Osteoblast (primary cell): ENCODE data around the gene PLSCR3. TPM values are rescaled to one million over a fixed set of nuclear protein-coding genes. Genes with fewer than 3 reads are reported as not detected.

Source experiments
- DNase-seq: peaks from one replicate; pipeline ENCODE4 v3.0.0; 2011; ENCODE audit warnings: low spot score, mixed read lengths; ENCODE audit not compliant: insufficient read length; ENCODE audit errors: missing footprints
- H2AFZ ChIP-seq: 2 replicates; pipeline ENCODE4 v1.6.0; 2011; ENCODE audit warnings: mild to moderate bottlenecking, low read length
- H3K27ac ChIP-seq: 2 replicates; pipeline ENCODE4 v1.5.1; 2011; ENCODE audit warnings: mild to moderate bottlenecking, low read depth, low read length, moderate library complexity
- H3K27me3 ChIP-seq: 2 replicates; pipeline ENCODE4 v1.6.0; 2012; ENCODE audit warnings: mild to moderate bottlenecking, control low read depth, inconsistent platforms, low read length, moderate library complexity; ENCODE audit not compliant: insufficient read depth
- H3K36me3 ChIP-seq: 2 replicates; pipeline ENCODE4 v1.5.1; 2011; ENCODE audit warnings: mild to moderate bottlenecking, low read length, control low read depth, moderate library complexity; ENCODE audit not compliant: insufficient read depth
- H3K4me1 ChIP-seq: 2 replicates; pipeline ENCODE4 v1.5.1; 2011; ENCODE audit warnings: mild to moderate bottlenecking, low read length, control low read depth, moderate library complexity; ENCODE audit not compliant: insufficient read depth
- H3K4me2 ChIP-seq: 2 replicates; pipeline ENCODE4 v1.6.0; 2011; ENCODE audit warnings: mild to moderate bottlenecking, low read length; ENCODE audit not compliant: insufficient read depth
- H3K4me3 ChIP-seq: fragments of 200-600 bp; sonication (generic); 3 replicates; pipeline ENCODE4 v1.5.1; 2012; ENCODE audit warnings: mild to moderate bottlenecking, low read length, inconsistent platforms; ENCODE audit not compliant: insufficient read depth
- H3K79me2 ChIP-seq: 2 replicates; pipeline ENCODE4 v1.6.0; 2012; ENCODE audit warnings: mild to moderate bottlenecking, low read length, control low read depth, inconsistent platforms; ENCODE audit not compliant: insufficient read depth
- H3K9me3 ChIP-seq: 2 replicates; pipeline ENCODE4 v1.5.1; 2011; ENCODE audit warnings: low read depth, low read length, control low read depth
- H4K20me1 ChIP-seq: 2 replicates; pipeline ENCODE4 v1.6.0; 2012; ENCODE audit warnings: mild to moderate bottlenecking, low read length, control low read depth; ENCODE audit not compliant: insufficient read depth
- CTCF ChIP-seq: IDR thresholded peaks from 2 replicates; pipeline ENCODE4 v1.5.1; 2011; ENCODE audit warnings: mild to moderate bottlenecking, low read depth, low read length, moderate library complexity; ENCODE audit errors: extremely low read depth
- total RNA-seq: library from RNA; depleted of rRNA; stranded (reverse); fragments of >200 nt; gene quantifications from 2 replicates; pipeline ENCODE4 v1.2.3, GENCODE V29; 2012

The PLSCR3 gene
- total RNA-seq, 1 donor, result 27.9 TPM

- H3K27ac ChIP-seq, result peak overlapping the region; percentile 61
- DNase-seq, result peak; percentile 99
Measured at GRCh38 chr17:7403727-7403976, 9.3 kb upstream of the PLSCR3 start.

DNA sequence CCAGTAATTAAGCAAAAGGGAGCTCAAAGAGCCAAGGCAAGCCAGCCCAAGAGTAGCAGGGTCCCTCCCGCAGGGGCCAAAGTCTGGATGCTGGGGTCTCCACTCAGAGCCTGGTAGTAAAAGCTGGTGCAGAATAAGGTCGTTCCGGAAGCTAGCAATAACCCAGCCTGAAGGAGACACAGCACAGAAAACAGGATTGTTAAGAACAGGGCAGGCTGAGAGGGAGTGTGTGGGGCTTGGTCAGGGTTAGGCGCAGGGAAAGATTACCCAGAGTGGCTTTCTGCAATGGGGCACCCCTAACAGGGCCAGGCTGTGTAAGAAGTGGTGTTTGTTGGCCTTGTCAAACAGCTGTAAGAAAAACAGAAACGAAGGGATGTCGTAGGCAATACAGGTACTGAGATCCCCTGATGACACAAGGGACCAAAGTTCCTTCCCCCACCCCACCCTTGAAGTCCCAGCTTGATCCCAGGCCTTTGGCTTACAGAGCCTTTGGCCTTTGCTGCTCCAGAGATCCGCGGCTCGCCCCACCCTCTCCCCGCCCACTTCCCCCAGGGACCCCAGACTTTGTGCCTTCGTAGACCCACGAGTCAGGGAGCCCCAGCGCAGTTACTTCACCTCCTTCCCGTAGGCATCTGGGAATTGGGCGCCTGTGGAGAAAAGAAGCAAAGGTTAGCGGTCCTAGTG, 8.9 kb upstream of the PLSCR3 start:
- H3K79me2 ChIP-seq, result peaks cover 10% of the 10 kb centered on the region
- peak overlapping the region; percentile 98 for H3K4me2 ChIP-seq
- H3K36me3 ChIP-seq, result no peaks in the 10 kb centered on the region
- peak overlapping the region; percentile 61 for H3K27ac ChIP-seq
- no peak for TF ChIP-seq CTCF
- peaks cover 17% of the 10 kb centered on the region for H3K4me1 ChIP-seq
- peaks cover 6% of the 10 kb centered on the region for H4K20me1 ChIP-seq
- no peaks in the 10 kb centered on the region for H3K27me3 ChIP-seq
- H3K4me3 ChIP-seq, result peak overlapping the region; percentile 85
- no peak for DNase-seq
- H3K9me3 ChIP-seq, result no peaks in the 10 kb centered on the region
- peak overlapping the region; percentile 94 for H2AFZ ChIP-seq

More at GRCh38 chr17:7403727-7403976, 9.3 kb upstream of the PLSCR3 start:
- no peaks in the 10 kb centered on the region for H3K27me3 ChIP-seq
- peaks cover 10% of the 10 kb centered on the region for H3K79me2 ChIP-seq
- peak overlapping the region; percentile 85 for H3K4me3 ChIP-seq
- peak overlapping the region; percentile 98 for H3K4me2 ChIP-seq
- peaks cover 6% of the 10 kb centered on the region for H4K20me1 ChIP-seq
- no peak for TF ChIP-seq CTCF
- H3K9me3 ChIP-seq, result no peaks in the 10 kb centered on the region
- H3K4me1 ChIP-seq, result peaks cover 17% of the 10 kb centered on the region
- H2AFZ ChIP-seq, result peak overlapping the region; percentile 94
- peaks cover 2% of the 10 kb centered on the region for H3K36me3 ChIP-seq

DNA sequence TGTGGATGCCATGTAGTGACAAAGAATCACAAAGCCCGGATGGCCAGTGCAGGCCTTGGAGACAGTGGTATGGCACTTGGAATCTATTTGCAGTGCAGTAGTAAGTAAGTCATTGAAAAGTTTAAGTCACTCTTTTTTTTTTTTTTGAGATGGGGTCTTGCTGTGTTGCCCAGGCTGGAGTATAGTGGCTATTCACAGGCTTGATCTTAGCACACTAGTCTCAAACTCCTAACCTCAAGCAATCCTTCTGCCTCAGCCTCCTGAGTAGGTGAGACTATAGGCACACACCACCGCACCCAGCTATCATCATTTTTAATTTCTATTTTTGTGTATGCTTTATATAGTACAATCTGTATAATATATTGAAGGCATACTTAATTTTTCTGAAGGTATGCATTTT, 4.3 kb upstream of the PLSCR3 start:
- Histone ChIP-seq H3K36me3 (no peaks in the 10 kb centered on the region), H3K9me3 (no peaks in the 10 kb centered on the region), H3K79me2 (peaks cover 11% of the 10 kb centered on the region), H3K4me1 (peaks cover 18% of the 10 kb centered on the region), H2AFZ (no peak overlapping the region), H3K27ac (no peak overlapping the region), H4K20me1 (no peaks in the 10 kb centered on the region), H3K4me3 (no peak overlapping the region), H3K27me3 (no peaks in the 10 kb centered on the region), H3K4me2 (no peak overlapping the region)
- TF ChIP-seq CTCF, result no peak
- DNase-seq, result no peak

- H3K4me3 ChIP-seq, result no peak overlapping the region
- H3K4me1 ChIP-seq, result peaks cover 15% of the 10 kb centered on the region
- TF ChIP-seq CTCF, result no peak
- peaks cover 17% of the 10 kb centered on the region for H3K36me3 ChIP-seq
- no peaks in the 10 kb centered on the region for H3K27me3 ChIP-seq
- no peaks in the 10 kb centered on the region for H3K9me3 ChIP-seq
- H3K79me2 ChIP-seq, result peaks cover 7% of the 10 kb centered on the region
- H4K20me1 ChIP-seq, result no peaks in the 10 kb centered on the region
- H2AFZ ChIP-seq, result no peak overlapping the region
- H3K4me2 ChIP-seq, result no peak overlapping the region
- peak; percentile 80 for DNase-seq
- H3K27ac ChIP-seq, result no peak overlapping the region
Measured at GRCh38 chr17:7396147-7396546, 1.8 kb upstream of the PLSCR3 start.
